Vagina (tissue), 2 donors: ENCODE measurements around the gene ARMC3.

Experiments
- POLR2AphosphoS5 ChIP-seq, 2 donors: sonication (generic); formaldehyde crosslinking; IDR thresholded peaks; one replicate each; pipeline ENCODE4 v1.9.0; 2017; ENCODE audit warnings: antibody characterized with exemption in 2 of 2, mild to moderate bottlenecking in 2 of 2, low read depth in 1 of 2; ENCODE audit not compliant: insufficient read depth in 1 of 2
- TF ChIP-seq, protein P1 (sequence below), 3 experiments: fragments of 450-650 bp in 2 of 3; fragments of 200-600 bp in 1 of 3; sonication (generic) in 1 of 3; IDR thresholded peaks; one replicate each; pipeline ENCODE4 v1.5.1; 2017 to 2019; ENCODE audit warnings: antibody characterized with exemption in 3 of 3, mild to moderate bottlenecking in 2 of 3, moderate library complexity in 2 of 3

DNA sequence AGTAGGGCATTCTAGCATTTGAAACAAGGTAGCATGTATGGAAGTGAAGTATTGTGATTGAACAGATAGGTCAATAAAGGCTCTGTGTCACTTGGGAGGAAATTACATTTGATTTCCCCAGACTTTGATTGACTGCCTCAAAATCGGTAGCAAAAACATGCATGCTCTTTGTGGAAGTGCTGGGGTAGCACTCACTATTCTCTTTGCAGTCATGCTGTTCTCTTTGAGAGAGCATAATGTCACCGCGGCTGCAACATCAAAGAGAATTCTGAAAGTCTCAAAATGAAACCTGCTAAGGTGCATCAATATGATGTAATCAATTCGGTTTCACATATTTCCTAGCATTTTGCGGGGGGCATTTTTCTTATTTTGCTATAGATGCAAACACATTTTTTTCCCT lies 64.2 kb downstream of the ARMC3 start:
- TF ChIP-seq, protein P1, sequence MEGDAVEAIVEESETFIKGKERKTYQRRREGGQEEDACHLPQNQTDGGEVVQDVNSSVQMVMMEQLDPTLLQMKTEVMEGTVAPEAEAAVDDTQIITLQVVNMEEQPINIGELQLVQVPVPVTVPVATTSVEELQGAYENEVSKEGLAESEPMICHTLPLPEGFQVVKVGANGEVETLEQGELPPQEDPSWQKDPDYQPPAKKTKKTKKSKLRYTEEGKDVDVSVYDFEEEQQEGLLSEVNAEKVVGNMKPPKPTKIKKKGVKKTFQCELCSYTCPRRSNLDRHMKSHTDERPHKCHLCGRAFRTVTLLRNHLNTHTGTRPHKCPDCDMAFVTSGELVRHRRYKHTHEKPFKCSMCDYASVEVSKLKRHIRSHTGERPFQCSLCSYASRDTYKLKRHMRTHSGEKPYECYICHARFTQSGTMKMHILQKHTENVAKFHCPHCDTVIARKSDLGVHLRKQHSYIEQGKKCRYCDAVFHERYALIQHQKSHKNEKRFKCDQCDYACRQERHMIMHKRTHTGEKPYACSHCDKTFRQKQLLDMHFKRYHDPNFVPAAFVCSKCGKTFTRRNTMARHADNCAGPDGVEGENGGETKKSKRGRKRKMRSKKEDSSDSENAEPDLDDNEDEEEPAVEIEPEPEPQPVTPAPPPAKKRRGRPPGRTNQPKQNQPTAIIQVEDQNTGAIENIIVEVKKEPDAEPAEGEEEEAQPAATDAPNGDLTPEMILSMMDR (IDR thresholded peaks at IDR 0.05) = no peak
- no peak for TF ChIP-seq POLR2AphosphoS5 (IDR thresholded peaks at IDR 0.05; ENCODE audit: insufficient read depth in 1 of 2, low read depth in 1 of 2)
